Globus pallidus (tissue), 1 donor: ENCODE data around the gene SLC16A2.

Source experiments
- DNase-seq: peaks from one replicate; pipeline ENCODE4 v3.0.0-alpha.2; 2015; ENCODE audit warnings: low spot score

The SLC16A2 gene

DNA sequence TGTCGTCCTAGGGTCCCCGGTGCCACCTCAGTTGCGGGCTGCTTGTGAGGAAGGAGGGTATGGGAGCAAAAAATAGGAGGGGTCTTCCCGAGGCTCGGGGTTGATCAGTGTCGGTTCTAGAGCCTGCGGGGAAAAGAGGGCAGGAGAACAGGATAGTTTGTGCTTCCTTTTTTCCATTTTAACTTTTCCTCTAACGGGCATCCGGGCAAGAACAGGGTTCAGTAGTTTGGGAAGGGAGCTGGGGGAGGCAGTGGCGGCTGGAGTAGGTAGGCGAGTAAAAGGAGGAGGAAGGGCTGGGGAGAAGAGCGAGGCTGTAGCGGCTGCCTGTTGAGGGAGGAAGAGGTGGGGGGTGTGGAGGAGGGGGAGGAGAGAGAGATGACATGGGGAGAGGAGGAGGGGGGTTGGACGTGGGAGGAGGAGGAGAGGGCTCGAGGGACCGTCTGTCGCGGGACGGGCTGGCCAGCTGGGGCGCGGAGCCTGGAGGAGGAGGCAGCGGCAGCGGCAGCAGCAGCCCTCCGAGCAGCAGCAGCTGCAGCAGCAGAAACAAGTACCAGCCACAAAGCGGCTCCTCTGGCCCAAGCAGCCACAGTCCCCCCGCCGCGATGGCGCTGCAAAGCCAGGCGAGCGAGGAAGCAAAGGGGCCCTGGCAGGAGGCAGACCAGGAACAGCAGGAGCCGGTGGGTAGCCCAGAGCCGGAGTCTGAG is at the start of gene SLC16A2:
Gene SLC16A2 (plus strand): TSS at position 458 of the 704 bp plus-strand sequence. CDS start 145 bp downstream, at position 603.
- peak; percentile 85 for DNase-seq

DNA sequence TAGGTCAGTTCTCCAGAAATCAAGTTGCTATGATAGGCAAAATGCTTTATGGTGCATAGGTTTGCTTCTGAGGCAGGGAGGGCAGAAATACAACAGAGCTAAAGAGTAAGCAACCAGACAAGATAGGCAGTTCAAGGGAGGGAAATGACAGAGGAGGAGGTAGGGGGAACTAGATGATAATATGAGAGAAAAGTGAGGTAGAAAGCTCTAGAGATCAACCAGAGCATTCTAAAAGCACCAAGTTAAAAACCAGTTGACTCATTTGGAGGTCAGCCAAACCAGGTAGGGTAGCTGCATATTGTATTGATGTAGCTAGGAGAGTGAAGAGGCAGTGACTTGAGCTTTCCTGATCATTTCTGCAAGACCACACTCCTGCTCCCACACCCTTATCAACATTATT is 49.0 kb upstream of the SLC16A2 start:
- no peak for DNase-seq

DNA sequence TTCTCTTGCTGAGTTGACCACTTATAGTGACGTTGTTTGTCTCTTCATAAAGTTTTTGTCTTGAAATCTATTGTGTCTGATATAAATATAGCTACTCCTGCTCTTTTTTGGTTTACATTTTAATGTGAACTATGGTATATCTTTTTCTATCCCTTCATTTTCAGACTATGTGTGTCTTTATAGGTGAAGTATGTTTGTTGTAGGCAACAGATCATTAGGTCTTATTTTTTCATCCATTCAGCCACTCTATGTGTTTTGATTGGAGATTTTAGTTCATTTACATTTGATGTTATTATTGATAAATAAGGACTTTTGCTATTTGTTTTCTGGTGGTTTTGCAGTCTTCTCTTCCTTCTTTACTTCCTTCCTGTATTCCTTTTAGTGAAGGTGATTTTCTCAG is 44.0 kb upstream of the SLC16A2 start:
- no peak for DNase-seq

DNA sequence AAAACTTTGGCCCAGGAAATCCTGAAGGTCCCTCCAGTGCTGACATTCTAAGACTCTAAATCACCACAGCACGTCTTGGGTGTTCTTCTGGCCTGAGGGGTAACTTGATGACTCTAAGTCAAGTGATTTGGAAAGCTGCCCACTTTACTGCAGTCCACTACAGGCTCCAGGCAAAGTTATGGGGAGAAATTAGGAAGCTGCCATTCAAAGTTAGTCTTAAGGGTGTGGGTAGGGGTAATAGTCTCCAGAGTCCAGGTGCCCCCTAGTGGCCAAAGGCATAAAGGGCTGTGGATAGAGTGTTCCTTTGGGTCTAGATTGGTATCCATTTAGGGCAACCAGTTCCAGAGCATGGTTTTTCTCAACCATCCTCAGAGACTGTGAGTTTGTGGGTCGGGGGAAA is 38.7 kb upstream of the SLC16A2 start:
- DNase-seq, result peak; percentile 37

DNA sequence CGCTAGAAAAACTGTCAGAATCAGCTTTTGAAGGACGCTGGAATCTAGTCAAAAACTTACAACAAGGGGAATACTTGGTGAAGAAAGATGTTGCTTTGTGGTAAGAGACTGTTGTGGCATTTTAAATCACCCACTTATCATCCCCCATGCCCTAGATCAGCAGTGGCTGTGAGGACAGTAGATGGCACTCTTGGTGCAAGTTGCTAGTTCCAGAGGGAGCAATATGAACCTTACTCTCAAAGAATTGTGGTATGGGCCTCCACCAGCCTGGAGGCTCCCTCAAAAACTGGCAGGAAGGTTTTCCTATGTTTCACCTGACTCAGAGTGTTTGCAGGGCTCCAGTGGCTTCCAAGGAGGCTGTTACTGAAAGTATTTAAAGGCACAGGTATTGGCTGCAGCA is 37.7 kb upstream of the SLC16A2 start:
- DNase-seq, result peak; percentile 48

DNA sequence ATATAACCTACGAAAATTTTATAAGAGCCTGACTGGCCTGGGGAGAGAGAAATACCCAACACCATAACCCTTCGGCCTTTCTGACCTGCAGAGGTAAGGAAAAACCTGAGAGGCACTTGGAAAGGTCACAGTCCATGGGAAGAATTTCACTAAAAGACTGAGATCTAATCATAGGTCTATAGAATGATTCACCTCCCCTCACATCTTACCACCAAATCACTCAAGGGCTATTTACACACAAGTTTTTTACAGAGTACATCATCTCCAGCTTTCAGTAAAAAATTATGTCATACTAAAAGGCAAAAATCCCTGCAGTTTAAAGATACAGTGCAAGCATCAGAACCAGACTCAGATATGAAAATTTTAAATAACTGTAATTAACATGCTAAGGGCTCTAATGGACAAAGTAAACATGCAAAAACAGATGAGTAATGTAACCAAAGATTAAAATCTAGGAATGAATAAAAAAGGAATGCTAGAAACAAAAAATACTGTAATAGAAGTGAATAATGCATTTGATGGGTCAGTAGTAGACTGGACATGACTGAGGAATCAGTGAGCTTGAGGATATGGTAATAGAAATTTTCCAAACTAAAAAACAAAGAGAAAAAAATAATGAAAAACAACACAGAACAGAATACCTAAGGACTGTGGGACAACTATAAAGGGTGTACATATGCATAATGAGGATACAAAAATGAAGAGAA is 32.1 kb upstream of the SLC16A2 start:
- DNase-seq, result no peak

DNA sequence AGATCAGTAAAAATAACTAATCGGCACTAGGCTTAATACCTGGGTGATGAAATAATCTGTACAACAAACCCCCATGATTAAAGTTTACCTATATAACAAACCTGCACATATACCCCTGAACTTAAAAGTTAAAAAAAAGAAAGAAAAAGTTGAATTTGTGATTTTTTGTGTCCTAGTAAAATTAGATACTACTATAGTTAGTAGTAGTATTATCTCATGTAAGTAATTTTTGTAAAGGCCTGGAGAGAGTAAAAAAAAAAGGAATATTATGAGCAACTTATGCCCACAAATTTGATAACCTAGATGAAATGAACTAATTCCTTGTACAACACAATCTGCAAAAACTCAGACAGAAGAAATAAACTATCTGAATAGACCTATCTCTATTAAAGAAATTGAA is 25.7 kb upstream of the SLC16A2 start:
- no peak for DNase-seq

DNA sequence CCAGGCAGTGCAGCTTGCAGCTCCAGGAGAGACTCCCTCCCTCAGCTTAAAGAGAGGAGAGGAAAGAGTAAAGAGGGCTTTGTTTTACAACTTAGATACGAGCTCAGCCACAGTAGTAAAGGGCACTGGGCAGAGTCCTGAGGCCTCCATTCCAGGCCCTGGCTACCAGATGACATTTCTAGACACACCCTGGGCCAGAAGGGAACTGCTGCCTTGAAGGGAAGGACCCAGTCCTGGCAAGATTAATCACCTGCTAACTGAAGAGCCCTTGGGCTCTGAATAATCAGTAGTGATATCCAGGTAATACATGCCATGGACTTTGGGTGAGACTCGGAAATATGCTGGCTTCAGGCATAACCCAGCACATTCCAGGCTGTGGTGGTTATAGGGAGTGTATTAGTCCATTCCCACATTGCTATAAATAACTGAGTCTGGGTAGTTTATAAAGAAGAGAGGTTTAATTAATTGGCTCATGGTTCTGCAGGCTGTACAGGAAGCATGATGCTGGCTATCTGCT is 15.3 kb upstream of the SLC16A2 start:
- no peak for DNase-seq

DNA sequence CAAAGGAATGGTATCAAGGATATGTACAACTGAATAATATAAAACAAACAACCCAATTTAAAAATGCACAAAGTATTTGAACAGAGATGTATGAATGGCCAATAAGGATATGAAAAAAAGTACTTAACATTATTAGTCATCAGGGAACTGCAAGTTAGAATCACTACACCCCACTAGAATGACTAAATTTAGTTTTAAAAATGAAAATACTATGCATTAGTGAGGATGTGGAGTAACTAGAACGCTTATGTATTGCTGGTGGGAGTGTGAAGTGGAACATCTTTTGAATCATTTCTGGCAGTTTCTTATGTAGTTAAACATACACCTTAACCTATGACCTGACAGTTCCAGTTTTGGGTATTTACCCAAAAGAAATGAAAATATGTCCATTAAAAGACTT is 13.0 kb upstream of the SLC16A2 start:
- no peak for DNase-seq

DNA sequence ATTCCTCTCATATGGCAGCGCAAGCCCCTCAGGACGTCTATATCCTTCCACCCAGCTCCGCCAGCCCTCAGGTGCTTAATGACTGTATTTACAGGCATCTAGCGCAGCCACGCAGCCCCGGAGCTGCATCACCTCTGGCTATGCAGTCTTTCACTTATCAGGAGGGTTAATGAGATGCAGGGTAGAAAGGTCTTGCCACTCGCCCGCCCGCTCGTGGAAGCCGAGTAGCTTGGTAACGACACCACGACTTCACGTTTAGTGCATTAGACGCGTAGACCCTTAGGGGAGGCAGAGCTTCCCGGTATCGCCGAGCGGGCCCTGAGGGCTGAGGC is 1.5 kb upstream of the SLC16A2 start:
- peak; percentile 10 for DNase-seq

DNA sequence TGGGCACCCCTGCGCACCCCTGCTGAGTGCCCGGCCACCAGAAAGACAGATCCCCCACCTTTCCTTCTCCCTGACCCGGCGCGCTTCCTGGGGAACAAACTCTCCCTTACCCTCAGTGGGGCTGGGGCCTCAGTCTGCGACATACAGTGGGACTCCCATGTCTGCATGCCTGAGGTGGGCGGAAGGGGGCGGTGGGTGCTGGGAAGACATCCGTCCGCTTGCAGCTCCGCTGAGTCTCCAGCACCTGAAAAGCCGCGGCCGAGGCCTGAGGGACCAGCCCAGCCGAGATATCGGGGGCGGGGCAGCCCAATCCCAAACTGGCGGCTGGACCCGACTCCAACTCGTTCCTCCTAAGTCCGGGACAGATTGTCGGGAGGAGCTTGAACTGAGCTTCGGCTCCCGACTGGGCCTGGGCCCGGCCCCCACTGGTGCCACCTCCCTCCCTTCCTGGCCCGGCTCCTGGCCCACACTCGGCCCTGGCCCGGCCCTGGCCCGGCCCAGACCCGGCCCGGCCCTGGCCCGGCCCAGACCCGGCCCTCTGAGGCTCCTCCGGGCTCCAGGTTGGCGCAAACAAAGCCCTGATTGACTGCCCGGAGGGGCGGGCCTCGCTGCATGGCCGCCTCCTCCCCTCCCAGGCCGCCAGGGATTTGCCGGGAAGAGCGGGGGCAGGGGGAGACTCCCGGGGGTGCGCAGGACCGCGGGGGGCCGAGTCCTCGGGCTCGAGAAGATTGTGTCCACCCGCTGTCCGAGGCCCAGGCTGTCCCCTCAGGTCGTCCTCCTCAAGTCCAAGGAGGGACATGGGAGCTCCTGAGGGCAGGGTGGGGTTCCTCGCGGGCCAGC is 877 bp upstream of the SLC16A2 start:
- DNase-seq, result peak; percentile 68

DNA sequence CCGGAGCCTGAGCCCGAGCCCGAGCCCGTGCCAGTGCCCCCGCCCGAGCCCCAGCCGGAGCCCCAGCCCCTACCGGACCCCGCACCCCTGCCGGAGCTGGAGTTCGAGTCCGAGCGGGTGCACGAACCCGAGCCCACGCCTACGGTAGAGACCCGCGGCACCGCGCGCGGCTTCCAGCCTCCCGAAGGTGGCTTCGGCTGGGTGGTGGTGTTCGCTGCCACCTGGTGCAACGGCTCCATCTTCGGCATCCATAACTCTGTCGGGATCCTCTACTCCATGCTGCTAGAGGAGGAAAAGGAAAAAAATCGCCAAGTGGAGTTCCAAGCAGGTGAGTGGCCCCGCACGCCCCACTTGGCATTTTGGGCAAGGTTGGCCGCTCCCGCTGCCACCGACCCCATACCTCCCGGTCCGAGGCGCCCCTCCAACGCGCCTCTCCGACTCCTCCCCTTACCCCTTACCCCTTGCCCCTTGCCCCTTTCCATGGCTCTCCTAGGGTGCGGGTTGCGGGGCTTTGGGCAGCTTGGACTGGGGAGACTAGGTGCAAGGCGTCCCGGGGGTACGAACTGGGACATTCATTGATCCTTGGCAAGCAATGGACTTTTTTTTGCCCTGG is 553 bp downstream of the SLC16A2 start:
- DNase-seq, result no peak

DNA sequence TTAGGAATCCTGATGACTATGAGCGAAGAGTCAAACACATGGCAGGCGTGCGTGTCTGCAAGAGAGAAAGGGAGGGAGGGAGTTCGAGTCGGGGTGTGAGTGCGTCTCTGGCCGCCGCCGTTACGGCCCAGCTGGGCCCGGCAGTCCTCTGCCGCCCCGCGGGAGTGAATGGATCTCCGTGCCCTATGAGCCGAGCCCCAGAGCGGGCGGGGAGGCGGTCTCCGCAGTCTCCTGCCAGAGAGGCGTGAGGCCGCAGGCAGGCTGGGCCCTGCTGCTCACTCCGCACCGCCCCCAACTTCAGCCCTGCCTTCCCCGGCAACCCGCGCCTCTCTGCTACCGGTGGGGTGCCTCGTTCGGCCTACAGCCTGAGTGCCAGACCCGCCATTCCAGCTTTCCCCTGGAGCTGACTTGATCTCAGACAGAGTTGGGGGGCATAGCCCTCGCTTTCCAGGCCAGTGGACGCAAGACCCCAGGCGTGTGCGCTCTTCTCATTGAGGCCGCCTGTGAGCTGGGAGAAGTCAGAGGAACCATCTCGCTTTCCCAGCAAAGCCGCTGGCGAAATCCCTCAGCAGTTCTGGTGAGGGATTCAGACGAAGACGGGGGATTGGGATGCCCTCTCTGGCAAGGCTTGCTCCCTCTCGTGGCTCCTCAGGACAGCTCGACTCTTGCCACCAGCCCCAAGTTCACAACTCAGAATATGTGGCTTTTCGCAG is 1.4 kb downstream of the SLC16A2 start:
- DNase-seq, result peak; percentile 60

DNA sequence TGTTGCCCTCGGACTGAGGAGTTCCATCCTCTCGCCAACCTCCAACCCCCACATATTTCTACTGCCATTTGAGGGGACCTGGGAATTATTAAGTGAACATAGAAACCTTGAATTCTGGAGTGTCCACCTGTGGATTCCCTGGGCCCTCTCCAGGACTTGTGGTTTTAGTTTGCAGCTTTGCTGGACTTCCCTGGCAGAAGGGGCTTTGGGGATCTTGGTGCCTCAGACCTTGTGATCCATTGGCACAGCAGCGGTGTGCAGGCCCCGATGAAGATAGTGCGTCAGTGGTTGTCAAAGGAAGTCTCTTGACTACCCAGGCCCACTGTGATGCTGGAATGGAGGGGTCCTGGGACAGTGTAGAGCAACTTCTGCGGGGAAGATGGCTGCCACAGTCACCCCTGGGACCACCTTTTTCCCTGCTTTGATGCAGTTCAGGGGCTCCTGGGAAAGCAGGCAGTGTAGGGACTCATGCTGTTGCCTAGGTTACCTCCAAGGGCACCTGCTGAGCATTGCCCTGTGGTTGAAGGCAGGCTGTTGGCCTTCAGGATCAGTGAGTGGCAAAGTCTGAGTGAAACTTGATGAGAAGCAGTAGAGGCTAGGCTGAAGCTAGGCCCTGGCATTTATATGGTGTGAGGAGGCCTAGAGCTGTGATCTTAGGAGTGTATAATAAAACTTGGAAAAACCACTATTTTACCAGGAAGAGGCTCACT is 2.2 kb downstream of the SLC16A2 start:
- DNase-seq, result no peak

DNA sequence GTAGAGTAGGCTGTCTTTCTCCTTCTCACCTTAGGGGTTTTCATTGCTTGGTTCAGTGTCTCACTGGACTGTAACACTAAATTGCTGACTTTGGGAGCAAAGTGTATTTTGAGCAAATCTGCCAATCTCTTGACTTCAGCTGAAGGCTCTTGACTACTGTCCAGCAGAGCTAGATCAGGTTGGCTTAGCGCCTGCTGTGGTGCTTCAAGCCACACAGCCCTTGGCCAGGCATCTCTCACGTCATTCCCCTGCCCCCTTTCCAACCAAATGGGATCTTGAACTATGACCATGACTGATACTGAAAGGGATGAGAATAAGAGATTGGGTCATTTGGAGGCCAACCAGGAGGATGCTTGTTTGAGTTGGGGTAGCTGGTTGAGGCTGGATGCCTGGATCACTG is 4.8 kb downstream of the SLC16A2 start:
- no peak for DNase-seq

DNA sequence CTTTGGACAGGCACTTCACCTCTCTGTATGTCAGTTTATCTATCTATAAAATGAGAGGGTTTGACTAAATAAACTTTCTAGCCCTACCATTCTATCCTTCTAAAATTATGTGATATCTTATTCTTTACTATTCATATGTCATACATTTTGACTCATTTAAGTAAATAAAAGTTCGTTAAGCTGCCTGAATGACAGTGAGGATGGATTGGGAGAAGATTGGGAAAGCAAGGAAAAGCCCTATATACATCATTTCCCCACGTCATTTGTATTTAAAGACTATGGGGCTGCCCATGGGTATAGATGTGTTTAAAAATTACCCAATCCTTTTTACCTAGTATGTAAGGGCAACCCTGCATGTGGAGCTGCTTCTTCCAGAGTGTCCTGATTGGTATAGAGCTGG is 5.3 kb downstream of the SLC16A2 start:
- DNase-seq, result no peak

DNA sequence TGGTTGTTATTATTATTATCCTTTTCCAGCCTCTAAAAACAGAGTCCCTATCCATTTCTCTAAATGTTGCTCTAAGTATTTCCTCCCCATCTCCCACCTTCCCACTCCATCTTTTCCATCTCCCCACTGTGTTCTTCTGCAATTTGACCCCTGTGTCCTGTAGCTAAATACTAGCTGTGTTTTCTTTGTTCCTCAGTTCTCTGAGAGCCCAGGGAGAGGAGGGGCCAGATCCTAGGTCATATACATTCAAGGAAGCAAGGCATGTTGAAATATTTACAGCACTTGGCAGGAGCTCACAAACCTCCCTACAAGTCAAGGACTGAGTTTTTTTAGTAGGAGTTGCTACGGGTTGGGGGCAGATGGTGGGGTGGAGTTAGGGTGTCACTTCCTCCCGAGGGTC is 10.5 kb downstream of the SLC16A2 start:
- DNase-seq, result no peak

DNA sequence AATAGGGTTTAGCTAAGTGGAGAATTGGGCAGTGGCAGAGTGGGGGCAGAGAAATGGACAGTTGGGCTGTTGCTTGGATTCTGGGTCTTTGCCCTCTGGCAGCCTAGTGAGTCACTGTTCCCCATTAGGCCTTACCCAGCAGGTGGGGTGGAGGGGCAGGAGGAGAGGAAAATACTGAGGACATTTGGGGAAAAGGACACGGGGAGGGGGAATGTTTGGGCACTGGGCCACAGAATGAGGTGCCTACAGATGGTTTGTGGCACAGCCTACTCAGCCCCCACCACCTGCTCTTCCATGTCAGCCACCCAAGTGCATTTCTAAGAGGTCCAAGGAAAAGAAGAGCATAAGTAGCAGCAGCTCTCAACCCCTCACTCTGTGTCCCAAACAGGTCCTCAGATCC is 13.0 kb downstream of the SLC16A2 start:
- no peak for DNase-seq

DNA sequence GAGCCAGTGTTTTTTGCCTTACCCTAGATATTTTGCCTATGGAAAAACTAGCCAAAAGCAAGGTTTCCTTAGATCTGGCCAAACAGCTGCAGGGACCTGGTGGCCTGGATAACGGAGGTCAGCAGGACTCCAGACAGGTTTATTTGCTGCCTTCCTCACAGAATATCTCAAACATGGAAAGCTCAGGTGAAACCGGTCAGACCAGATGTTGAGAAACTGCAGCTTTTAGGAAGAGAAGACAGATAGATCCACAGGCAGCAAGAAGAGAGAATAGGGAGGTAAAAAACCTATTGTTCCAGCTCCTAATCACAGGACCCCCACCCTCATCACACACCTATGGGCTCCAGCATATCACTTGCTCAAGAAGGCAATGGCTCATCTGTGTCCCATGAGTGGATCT is 16.2 kb downstream of the SLC16A2 start:
- DNase-seq, result no peak

DNA sequence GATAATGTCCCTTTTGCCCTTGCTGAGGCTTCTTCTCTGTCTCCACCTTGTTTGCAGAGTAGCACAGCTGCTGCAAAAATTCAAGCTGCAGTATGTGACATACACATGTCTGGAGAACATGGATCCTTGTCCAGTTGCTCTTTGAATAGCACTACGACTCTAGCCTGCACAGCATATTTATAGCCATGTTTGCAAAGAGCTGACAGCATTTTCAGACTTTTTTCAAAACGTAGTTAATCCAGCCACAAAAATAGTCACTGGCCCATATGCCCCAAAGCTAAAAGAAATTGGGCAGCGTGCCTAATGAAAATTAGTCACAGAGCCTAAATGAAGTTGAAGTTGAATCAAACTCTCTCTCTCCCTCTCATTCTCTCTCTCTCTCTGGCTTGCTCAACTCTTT is 17.5 kb downstream of the SLC16A2 start:
- DNase-seq, result no peak

DNA sequence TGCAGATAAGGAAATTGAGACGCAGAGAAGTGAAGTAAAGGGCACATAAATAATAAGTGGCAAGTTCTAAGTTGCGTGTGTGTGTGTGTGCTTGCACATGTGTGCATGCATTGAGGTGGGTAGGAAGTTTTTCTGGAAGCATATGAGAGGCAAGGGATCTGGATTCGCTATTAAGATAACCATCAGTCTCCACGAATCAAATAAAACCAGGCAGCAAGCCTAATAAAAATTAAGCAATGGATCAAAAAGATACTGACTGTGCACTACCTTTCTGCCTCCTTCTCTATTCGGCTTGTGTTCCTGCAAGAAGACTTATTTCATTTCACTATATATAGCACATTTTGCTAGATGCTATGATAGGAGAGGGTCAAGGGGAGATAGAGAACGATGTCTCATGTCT is 23.8 kb downstream of the SLC16A2 start:
- DNase-seq, result no peak
